Upper lobe of left lung (tissue), 6 donors: Measurements from ENCODE around the gene LRP4. TPM values are rescaled to one million over a fixed set of nuclear protein-coding genes. Genes with fewer than 3 reads are reported as not detected.

Experiments used
- ATAC-seq, 2 donors: fragments of 200-7000 bp; cut with Tn5 transposase; one replicate each; pipeline ENCODE4 v1.9.1; 2022; ENCODE audit warnings: mild to moderate bottlenecking in 2 of 2, moderate library complexity in 2 of 2; ENCODE audit not compliant: low FRiP score in 2 of 2
- DNase-seq, 2 donors: peaks; one replicate each; pipeline ENCODE4 v3.0.0-alpha.2; 2019 to 2020
- H3K27ac ChIP-seq, 4 donors: fragments of 200-600 bp; sonication (generic); one replicate each; pipeline ENCODE4 v1.5.1; 2016 to 2019
- H3K27me3 ChIP-seq, 4 donors: fragments of 200-600 bp; sonication (generic); one replicate each; pipeline ENCODE4 v1.5.1; 2017 to 2019
- H3K36me3 ChIP-seq, 4 donors: fragments of 200-600 bp; sonication (generic); one replicate each; pipeline ENCODE4 v1.5.1; 2016 to 2019
- H3K4me1 ChIP-seq, 4 donors: fragments of 200-600 bp; sonication (generic); one replicate each; pipeline ENCODE4 v1.5.1; 2018 to 2019
- H3K4me3 ChIP-seq, 4 donors: fragments of 200-600 bp; sonication (generic); one replicate each; pipeline ENCODE4 v1.5.1; 2017 to 2019; ENCODE audit warnings: mild to moderate bottlenecking in 2 of 4, moderate library complexity in 1 of 4
- H3K9me3 ChIP-seq, 4 donors: fragments of 200-600 bp; sonication (generic); one replicate each; pipeline ENCODE4 v1.5.1; 2018 to 2019
- EP300 ChIP-seq, 4 donors: sonication (generic); formaldehyde crosslinking; IDR thresholded peaks; one replicate each; pipeline ENCODE4 v1.5.1; 2017; ENCODE audit warnings: antibody characterized with exemption in 4 of 4, control low read depth in 2 of 4
- POLR2A ChIP-seq, 4 donors: fragments of 450-650 bp; IDR thresholded peaks; one replicate each; pipeline ENCODE4 v1.5.1; 2016 to 2017; ENCODE audit warnings: antibody characterized with exemption in 4 of 4, mild to moderate bottlenecking in 2 of 4
- POLR2AphosphoS5 ChIP-seq, 2 donors: sonication (generic); formaldehyde crosslinking; IDR thresholded peaks; one replicate each; pipeline ENCODE4 v1.5.1; 2017; ENCODE audit warnings: antibody characterized with exemption in 2 of 2
- WGBS, 2 donors: methylation state at CpG; one replicate each; pipeline ENCODE4 v1.1.5; 2017 to 2018; 5-methylcytosine and 5-hydroxymethylcytosine counted together
- total RNA-seq, 6 donors: library from RNA; depleted of rRNA in 4 of 6; stranded (reverse); fragments of >200 nt in 4 of 6; gene quantifications; one replicate each; pipeline versions ENCODE4 v1.1.0 to v1.2.1, GENCODE V29; 2016 to 2021
- TF ChIP-seq, protein P1 (sequence below), 6 experiments: fragments of 450-650 bp in 4 of 6; fragments of 200-600 bp in 2 of 6; sonication (generic) in 2 of 6; IDR thresholded peaks; one replicate each; pipeline ENCODE4 v1.5.1; 2016 to 2019; ENCODE audit warnings: antibody characterized with exemption in 6 of 6
- donor health status: DM: no; HTN: no; CAD: no; lungs with moderate emphysema.
- donor health status: DM: no; HTN: yes; CAD: no; lungs with severe emphysema.

LRP4 gene
- total RNA-seq, 6 donors from 2014 or later = 2.6 to 8.8 (median 5.2) TPM

DNA sequence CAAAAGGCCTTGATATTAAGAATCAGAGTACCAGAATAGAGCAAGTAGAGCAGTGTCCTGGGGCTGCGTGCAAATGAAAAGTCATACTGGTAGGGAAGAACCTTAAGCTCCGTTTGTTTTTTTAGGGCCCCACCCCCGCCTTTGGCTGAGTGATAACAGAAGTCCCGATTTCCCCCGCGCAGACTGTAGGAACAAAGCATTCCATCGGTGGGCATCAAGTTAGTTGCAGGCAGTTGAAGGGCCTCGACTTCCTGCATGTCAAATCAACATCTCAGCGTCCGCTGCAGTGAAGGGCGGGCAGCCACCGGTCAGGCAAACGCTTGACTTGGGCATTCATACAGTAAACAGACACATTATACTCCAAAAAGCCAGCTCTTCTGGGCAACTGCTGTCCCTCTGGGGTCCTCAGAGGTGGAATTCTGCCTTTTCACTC is 11.7 kb downstream of the LRP4 start:
- TF ChIP-seq POLR2AphosphoS5 (IDR thresholded peaks at IDR 0.05) = no peak
- Histone ChIP-seq H3K4me3 (no peak overlapping the region), H3K27ac (no peak overlapping the region), H3K36me3 (no peaks in the 10 kb centered on the region), H3K9me3 (no peaks in the 10 kb centered on the region), H3K27me3 (no peaks in the 10 kb centered on the region), H3K4me1 (no peaks in the 10 kb centered on the region)
- ATAC-seq (no peak), DNase-seq (no peak)
- WGBS, 2 donors = 20% methylated on average over 13 of the region's 13 CpGs

GRCh38 chr11:46905806-46906205 is 12.5 kb downstream of the LRP4 start:
- no peaks in the 10 kb centered on the region for H3K4me1 ChIP-seq
- ATAC-seq (no peak), DNase-seq (no peak)
- no peak overlapping the region for H3K27ac ChIP-seq
- no peaks in the 10 kb centered on the region for H3K36me3 ChIP-seq
- H3K4me3 ChIP-seq = no peak overlapping the region
- no peaks in the 10 kb centered on the region for H3K27me3 ChIP-seq
- TF ChIP-seq, protein P1, sequence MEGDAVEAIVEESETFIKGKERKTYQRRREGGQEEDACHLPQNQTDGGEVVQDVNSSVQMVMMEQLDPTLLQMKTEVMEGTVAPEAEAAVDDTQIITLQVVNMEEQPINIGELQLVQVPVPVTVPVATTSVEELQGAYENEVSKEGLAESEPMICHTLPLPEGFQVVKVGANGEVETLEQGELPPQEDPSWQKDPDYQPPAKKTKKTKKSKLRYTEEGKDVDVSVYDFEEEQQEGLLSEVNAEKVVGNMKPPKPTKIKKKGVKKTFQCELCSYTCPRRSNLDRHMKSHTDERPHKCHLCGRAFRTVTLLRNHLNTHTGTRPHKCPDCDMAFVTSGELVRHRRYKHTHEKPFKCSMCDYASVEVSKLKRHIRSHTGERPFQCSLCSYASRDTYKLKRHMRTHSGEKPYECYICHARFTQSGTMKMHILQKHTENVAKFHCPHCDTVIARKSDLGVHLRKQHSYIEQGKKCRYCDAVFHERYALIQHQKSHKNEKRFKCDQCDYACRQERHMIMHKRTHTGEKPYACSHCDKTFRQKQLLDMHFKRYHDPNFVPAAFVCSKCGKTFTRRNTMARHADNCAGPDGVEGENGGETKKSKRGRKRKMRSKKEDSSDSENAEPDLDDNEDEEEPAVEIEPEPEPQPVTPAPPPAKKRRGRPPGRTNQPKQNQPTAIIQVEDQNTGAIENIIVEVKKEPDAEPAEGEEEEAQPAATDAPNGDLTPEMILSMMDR (IDR thresholded peaks at IDR 0.05) = no peak
- TF ChIP-seq EP300 (IDR thresholded peaks at IDR 0.05) = no peak
- no peak for TF ChIP-seq POLR2AphosphoS5 (IDR thresholded peaks at IDR 0.05)
- no peak for TF ChIP-seq POLR2A (IDR thresholded peaks at IDR 0.05)
- H3K9me3 ChIP-seq = no peaks in the 10 kb centered on the region
- WGBS, 2 donors = 94 to 100% methylated on average over 4 of the region's 5 CpGs

GRCh38 chr11:46903846-46904245 is 14.5 kb downstream of the LRP4 start:
- H3K36me3 ChIP-seq = peaks cover 0 to 7% (median 0%) of the 10 kb centered on the region in 4 donors
- TF ChIP-seq EP300 (IDR thresholded peaks at IDR 0.05) = no peak
- TF ChIP-seq, protein P1 (IDR thresholded peaks at IDR 0.05) = no peak
- no peak for TF ChIP-seq POLR2A (IDR thresholded peaks at IDR 0.05)
- TF ChIP-seq POLR2AphosphoS5 (IDR thresholded peaks at IDR 0.05) = no peak
- peak in 1 of 2 donors; percentile 36 for DNase-seq
- H3K9me3 ChIP-seq = no peaks in the 10 kb centered on the region
- peak in 1 of 2 donors; percentile 7 for ATAC-seq
- no peaks in the 10 kb centered on the region for H3K4me1 ChIP-seq
- 79 to 81% methylated on average over 10 of the region's 10 CpGs for WGBS, 2 donors
- no peak overlapping the region for H3K27ac ChIP-seq
- no peaks in the 10 kb centered on the region for H3K27me3 ChIP-seq
- no peak overlapping the region for H3K4me3 ChIP-seq

- Histone ChIP-seq H3K4me3 (no peak overlapping the region), H3K36me3 (peaks cover 0 to 11% (median 0%) of the 10 kb centered on the region in 4 donors), H3K27me3 (no peaks in the 10 kb centered on the region), H3K4me1 (peaks cover 0 to 6% (median 0%) of the 10 kb centered on the region in 4 donors), H3K9me3 (no peaks in the 10 kb centered on the region), H3K27ac (no peak overlapping the region)
- TF ChIP-seq POLR2A (IDR thresholded peaks at IDR 0.05) (no peak), EP300 (IDR thresholded peaks at IDR 0.05) (no peak), POLR2AphosphoS5 (IDR thresholded peaks at IDR 0.05) (no peak)
- TF ChIP-seq, protein P1 (IDR thresholded peaks at IDR 0.05) = no peak
- peak in 1 of 2 donors; percentile 49 for ATAC-seq
- DNase-seq = peak; percentile 39 to 50
- 60 to 93% methylated on average over 6 of the region's 6 CpGs for WGBS, 2 donors
These were observed 15.7 kb downstream of the LRP4 start for GRCh38 chr11:46902694-46903093.

- H3K4me3 ChIP-seq = no peak overlapping the region
- ATAC-seq (no peak), DNase-seq (no peak)
- TF ChIP-seq POLR2A (IDR thresholded peaks at IDR 0.05) (no peak), EP300 (IDR thresholded peaks at IDR 0.05) (no peak), POLR2AphosphoS5 (IDR thresholded peaks at IDR 0.05) (no peak)
- TF ChIP-seq, protein P1 (IDR thresholded peaks at IDR 0.05) = no peak
- H3K27me3 ChIP-seq = no peaks in the 10 kb centered on the region
- H3K27ac ChIP-seq = no peak overlapping the region
- peaks cover 0 to 12% (median 0%) of the 10 kb centered on the region in 4 donors for H3K36me3 ChIP-seq
- H3K9me3 ChIP-seq = no peaks in the 10 kb centered on the region
- peaks cover 0 to 15% (median 0%) of the 10 kb centered on the region in 4 donors for H3K4me1 ChIP-seq
- WGBS, 2 donors = 62 to 66% methylated on average over 3 of the region's 3 CpGs
These were observed 17.2 kb downstream of the LRP4 start for GRCh38 chr11:46901156-46901555.
